ENCODE results near the gene KLRG1.

DNA sequence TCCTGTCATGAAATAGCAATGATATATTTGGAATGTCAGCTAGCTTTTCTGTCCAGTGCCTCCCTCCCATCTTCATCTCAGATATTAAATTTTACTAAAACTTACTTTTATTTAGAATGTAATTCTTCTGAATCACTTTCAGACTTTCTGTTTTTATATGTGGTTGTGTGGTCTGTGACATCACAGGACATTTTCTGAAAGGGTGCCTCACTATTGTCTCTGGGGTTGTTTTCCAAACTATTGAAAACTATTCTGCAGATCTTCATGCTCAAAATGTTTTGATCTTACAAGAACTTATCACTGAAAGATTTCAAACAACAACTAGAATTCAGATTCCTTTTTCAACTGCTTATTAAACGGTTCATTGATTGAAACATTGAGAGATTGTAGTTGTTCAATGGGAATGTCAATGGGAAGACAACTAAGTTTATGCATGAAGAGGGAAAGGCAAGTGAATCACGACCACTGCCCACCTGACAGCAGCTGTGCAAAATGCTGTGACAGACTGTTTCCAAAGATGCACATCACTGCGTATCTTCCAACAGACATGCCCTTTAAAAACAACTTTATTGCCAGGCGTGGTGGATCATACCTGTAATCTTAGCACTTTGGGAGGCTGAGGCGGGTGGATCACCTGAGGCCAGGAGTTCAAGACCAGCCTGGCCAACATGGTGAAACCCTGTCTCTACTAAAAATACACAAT, 51.3 kb downstream of the KLRG1 start:
- TF ChIP-seq, protein P1, sequence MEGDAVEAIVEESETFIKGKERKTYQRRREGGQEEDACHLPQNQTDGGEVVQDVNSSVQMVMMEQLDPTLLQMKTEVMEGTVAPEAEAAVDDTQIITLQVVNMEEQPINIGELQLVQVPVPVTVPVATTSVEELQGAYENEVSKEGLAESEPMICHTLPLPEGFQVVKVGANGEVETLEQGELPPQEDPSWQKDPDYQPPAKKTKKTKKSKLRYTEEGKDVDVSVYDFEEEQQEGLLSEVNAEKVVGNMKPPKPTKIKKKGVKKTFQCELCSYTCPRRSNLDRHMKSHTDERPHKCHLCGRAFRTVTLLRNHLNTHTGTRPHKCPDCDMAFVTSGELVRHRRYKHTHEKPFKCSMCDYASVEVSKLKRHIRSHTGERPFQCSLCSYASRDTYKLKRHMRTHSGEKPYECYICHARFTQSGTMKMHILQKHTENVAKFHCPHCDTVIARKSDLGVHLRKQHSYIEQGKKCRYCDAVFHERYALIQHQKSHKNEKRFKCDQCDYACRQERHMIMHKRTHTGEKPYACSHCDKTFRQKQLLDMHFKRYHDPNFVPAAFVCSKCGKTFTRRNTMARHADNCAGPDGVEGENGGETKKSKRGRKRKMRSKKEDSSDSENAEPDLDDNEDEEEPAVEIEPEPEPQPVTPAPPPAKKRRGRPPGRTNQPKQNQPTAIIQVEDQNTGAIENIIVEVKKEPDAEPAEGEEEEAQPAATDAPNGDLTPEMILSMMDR (IDR thresholded peaks at IDR 0.05; ENCODE audit: poor library complexity) = no peak
- no peak for TF ChIP-seq EZH2phosphoT487 (IDR thresholded peaks at IDR 0.05; ENCODE audit: low read depth, severe bottlenecking, unreplicated experiment)
- no peak for TF ChIP-seq EZH2 (IDR thresholded peaks at IDR 0.05; ENCODE audit: borderline replicate concordance)

All from hepatocyte (in vitro differentiated cells).